GM19455 (cell line): ENCODE data around the gene FAM20B.
"Not testable (repeated sequence)": the region's sequence is repeated elsewhere in the genome, so short reads cannot be mapped to it uniquely, and the experiment has no call there.

Experiments used
- ATAC-seq: cut with Tn5 transposase; IDR thresholded peaks from one replicate; pipeline ENCODE4 v1.9.1; 2021; ENCODE audit not compliant: unreplicated experiment

FAM20B gene

DNA sequence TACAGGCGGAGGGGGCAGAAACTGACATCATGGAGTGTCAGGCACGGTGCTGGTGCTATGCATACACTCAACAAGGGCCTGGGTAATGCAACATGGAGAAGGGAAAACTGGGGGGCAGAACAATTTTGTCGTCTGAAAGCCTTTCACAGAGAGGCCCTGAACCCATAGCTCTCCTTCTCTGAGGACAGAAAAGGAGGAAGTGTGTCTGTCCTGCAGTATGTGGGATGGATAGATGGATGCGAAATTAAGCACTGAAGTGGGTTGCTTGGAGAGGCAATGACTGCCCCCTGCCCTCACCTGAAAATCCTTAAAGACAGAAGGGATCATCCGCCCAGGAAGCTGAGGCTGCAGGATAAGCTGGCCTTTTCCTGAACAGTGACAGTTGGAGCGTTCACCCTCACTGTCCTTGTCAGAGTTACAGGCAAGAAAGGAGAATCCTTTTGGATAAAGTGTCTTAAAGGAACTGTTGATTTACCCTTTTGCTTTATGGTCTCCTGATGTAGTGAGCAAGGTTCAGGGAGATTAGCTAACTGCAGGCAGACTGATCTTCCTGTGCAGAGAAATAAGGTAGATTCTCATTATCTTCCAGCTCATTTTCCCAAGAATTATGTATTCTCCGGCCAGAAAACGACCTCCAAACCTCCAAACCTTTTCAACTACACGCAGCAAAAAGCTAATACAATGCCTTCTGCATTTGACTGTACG, 1.6 kb upstream of the FAM20B start:
- no peak for ATAC-seq

GRCh38 chr1:179025975-179026812, 500 bp downstream of the FAM20B start:
- ATAC-seq, result peak; percentile 78

DNA sequence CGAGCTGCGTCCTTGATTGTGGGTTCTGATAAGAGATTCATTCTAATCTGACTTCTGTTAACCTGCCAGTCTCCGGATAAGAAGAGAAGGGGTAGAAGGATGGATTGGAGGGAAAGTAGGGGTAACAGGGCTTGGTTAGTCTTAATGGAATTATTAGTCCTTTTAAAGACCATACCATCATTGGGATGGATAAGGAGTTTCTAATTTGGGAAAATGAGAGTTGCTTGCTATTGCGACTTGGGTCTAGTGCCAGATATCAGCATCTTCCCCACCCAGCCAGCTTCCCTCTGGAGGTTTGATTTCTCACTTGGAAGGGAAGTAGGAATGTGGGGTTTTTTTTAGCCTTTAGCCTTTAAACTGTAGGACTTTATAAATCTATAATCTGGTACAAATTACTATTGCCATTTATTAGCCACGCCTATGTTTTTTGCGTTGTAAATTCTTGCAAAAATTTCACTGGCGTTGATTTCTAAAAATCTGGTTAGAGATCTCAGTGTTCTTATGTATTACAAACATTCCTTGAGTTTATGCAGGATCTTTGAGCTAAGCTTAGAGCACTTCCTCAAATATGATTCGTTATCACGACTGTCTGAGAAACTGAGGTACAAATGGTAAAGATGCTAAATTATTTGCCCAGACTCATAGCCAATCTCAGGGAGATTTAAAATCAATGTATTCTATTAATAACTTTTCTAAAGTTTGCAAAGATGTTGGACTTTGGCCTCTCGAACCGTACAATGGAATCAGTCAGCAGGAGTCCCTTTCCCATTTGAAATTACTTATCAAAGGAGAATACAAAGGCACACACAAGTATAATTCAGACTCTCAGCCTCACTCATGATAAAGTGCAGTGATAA, 1.3 kb downstream of the FAM20B start:
- ATAC-seq, result no peak

DNA sequence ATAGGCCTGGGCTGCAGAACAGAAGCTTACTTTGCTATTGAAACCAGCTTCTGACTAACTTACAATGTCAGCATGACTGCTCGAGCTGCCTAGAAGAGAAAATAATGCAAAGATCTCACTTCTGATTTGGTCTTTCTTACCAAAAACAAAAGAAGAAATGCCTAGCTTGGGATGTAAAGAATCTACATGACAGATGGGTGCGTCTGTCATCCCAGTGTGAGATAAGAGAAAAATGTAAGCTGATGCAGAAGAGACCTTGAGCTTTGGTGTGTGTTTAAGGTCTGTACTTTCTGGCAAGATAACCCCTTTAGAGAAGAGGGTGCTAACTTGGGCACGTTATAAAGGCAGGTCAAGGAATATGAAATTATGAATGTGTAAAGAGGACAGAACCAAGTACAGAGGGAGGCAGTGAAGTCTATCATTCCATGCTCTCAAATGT, 3.6 kb downstream of the FAM20B start:
- ATAC-seq, result no peak

- ATAC-seq, result no peak
These were observed 4.4 kb downstream of the FAM20B start for GRCh38 chr1:179030130-179030529.

- ATAC-seq, result no peak
These were observed 5.0 kb downstream of the FAM20B start for GRCh38 chr1:179030683-179031082.

DNA sequence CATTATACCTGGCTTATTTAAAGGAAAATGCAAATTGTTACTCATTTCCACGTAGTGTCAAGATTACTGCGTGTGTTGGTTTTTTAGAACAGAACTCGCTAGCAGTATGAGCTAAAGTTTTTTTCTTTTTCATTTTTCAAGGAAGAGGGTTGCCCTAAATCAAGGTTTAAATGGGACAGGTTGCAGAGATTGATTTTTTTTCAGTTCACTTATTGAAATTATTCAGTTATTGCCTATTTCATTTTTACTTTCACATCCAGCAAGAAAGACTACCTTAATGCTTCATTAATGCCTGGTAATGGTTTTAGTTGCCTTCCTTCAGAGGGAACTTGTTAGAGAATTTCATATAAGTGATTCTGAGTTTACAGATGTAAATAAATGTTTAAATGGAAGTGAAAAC, 5.6 kb downstream of the FAM20B start:
- ATAC-seq, result no peak

DNA sequence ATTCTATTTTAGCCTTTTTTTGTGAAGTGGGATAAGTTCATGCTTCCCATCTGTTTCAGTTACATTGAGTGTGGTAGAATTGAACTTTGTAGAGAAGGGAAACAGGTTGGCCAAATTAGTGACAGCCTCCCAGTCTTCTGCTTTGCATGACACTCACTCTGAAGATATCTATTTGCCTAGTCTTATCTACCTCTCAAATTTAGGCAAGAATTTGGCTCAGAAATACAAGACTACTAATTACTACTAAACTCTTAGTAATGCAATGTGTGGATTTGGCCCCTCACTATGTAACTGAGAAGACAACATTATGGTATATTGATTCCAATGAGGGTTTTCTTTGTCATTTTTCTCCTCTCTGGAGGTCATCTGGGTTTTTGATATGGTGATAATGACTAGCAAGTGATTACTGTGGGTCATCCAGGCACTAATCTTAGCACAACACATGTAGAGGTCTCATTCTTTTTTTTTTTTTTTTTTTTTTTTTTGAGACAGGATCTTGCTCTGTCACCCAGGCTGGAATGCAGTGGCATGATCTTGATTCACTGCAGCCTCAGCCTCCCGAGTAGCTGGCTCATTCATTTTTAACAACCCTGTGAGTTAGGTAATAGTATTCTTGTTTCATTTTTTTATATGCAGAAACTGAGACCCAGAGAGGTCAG, 6.3 kb downstream of the FAM20B start:
- ATAC-seq, result no peak

GRCh38 chr1:179034720-179035119, 9.0 kb downstream of the FAM20B start:
- ATAC-seq, result peak; percentile 63

DNA sequence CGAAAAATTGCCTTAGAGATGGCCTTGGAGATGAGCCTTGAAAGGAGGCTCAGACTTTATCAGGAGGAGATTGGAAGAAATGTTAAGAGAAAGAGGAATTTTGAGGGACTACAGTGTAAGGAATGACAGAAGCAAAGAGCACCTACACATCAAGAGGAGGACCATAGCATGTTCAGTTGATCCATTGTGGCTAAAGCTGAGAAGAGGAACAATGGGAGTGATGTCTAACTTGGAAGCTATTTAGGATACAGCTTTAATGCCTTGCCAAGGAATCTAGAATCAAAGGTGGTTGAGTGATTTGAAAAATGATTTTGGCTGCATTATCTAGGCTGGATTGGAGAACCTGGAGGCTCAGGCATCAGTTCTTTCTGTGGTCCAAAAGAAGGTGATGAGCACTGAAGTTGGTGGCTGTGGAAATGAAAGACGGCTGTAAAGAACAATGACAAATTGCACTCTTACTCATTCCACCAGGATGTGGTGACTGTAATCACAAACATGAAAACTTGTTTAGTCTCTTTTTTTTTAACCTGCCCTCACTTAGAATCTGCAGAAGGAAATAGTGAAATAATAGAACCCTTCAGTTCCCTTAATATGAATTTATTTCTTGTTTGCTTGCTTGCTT, 11.3 kb downstream of the FAM20B start:
- ATAC-seq, result peak; percentile 51

- ATAC-seq, result no peak
These were observed 13.0 kb downstream of the FAM20B start for GRCh38 chr1:179038528-179039281.

DNA sequence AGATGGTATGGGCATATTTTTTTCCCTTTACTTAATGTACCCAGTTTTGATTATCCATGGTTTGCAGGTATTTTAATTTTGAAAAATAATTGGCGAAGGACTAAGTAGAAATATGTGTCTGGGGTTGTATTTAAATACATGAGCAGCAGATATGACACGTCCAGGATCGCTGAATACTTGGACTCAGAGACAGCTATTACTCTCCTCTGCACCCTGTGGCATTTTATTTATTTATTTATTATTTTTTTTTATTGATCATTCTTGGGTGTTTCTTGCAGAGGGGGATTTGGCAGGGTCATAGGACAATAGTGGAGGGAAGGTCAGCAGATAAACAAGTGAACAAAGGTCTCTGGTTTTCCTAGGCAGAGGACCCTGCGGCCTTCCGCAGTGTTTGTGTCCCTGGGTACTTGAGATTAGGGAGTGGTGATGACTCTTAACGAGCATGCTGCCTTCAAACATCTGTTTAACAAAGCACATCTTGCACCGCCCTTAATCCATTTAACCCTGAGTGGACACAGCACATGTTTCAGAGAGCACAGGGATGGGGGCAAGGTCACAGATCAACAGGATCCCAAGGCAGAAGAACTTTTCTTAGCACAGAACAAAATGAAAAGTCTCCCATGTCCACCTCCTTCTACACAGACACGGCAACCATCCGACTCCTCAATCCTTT, 13.9 kb downstream of the FAM20B start:
- ATAC-seq, result not testable (repeated sequence)

DNA sequence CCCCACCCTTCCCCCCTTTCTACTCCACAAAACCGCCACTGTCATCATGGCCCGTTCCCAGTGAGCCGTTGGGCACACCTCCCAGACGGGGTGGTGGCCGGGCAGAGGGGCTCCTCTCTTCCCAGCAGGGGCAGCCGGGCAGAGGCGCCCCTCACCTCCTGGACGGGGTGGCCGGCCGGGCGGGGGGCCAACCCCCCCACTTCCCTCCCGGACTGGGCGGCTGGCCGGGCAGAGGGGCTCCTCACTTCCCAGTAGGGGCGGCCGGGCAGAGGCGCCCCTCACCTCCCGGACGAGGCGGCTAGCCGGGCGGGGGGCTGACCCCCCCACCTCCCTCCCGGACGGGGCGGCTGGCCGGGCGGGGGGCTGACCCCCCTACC, 14.5 kb downstream of the FAM20B start:
- not testable (repeated sequence) for ATAC-seq

GRCh38 chr1:179042087-179042486, 16.4 kb downstream of the FAM20B start:
- ATAC-seq, result no peak

GRCh38 chr1:179042700-179043099, 17.0 kb downstream of the FAM20B start:
- no peak for ATAC-seq

GRCh38 chr1:179043266-179043665, 17.6 kb downstream of the FAM20B start:
- ATAC-seq, result no peak

GRCh38 chr1:179043907-179044306, 18.2 kb downstream of the FAM20B start:
- no peak for ATAC-seq

- no peak for ATAC-seq
These were observed 21.3 kb downstream of the FAM20B start for GRCh38 chr1:179046808-179047635.
